KOPT-K1 (cell line): ENCODE data around the gene MAP4.

Experiments used
- H3K27ac ChIP-seq: fragments of 200-600 bp; sonication (generic); 2 replicates; pipeline ENCODE4 v1.5.1; 2016; ENCODE audit warnings: antibody characterized with exemption, mild to moderate bottlenecking, low read depth, low read length; ENCODE audit not compliant: poor library complexity, severe bottlenecking
- H3K36me3 ChIP-seq: fragments of 200-600 bp; sonication (generic); 2 replicates; pipeline ENCODE4 v1.5.1; 2017; ENCODE audit warnings: antibody characterized with exemption, mild to moderate bottlenecking, low read length, moderate library complexity; ENCODE audit not compliant: insufficient read depth
- H3K9me3 ChIP-seq: fragments of 200-600 bp; sonication (generic); 2 replicates; pipeline ENCODE4 v1.5.1; 2017; ENCODE audit warnings: antibody characterized with exemption, low read length, mild to moderate bottlenecking; ENCODE audit not compliant: insufficient read depth, poor library complexity, severe bottlenecking

MAP4 gene

GRCh38 chr3:47855461-47856383 lies 160.5 kb downstream of the MAP4 start:
- no peaks in the 10 kb centered on the region for H3K9me3 ChIP-seq
- peaks cover 79% of the 10 kb centered on the region for H3K36me3 ChIP-seq
- H3K27ac ChIP-seq = no peak overlapping the region

- Histone ChIP-seq H3K36me3 (peaks cover 83% of the 10 kb centered on the region), H3K27ac (no peak overlapping the region), H3K9me3 (no peaks in the 10 kb centered on the region)
Measured at GRCh38 chr3:47854720-47855455, 161.3 kb downstream of the MAP4 start.

GRCh38 chr3:47854267-47854666 lies 161.9 kb downstream of the MAP4 start:
- Histone ChIP-seq H3K36me3 (peaks cover 89% of the 10 kb centered on the region), H3K27ac (no peak overlapping the region), H3K9me3 (no peaks in the 10 kb centered on the region)

- Histone ChIP-seq H3K27ac (no peak overlapping the region), H3K36me3 (peaks cover 97% of the 10 kb centered on the region)
Measured at GRCh38 chr3:47852604-47853602, 163.3 kb downstream of the MAP4 start.

GRCh38 chr3:47851888-47852603 lies 164.2 kb downstream of the MAP4 start:
- peaks cover 99% of the 10 kb centered on the region for H3K36me3 ChIP-seq
- H3K27ac ChIP-seq = no peak overlapping the region
- H3K9me3 ChIP-seq = no peaks in the 10 kb centered on the region

More at GRCh38 chr3:47852604-47853602, 163.3 kb downstream of the MAP4 start:
- H3K9me3 ChIP-seq = no peaks in the 10 kb centered on the region

GRCh38 chr3:47850564-47851410 lies 165.4 kb downstream of the MAP4 start:
- Histone ChIP-seq H3K36me3 (peaks cover 99% of the 10 kb centered on the region), H3K27ac (no peak overlapping the region), H3K9me3 (no peaks in the 10 kb centered on the region)

GRCh38 chr3:47849699-47850563 lies 166.3 kb downstream of the MAP4 start:
- Histone ChIP-seq H3K27ac (no peak overlapping the region), H3K36me3 (peaks cover 99% of the 10 kb centered on the region), H3K9me3 (no peaks in the 10 kb centered on the region)

- Histone ChIP-seq H3K36me3 (peaks cover 100% of the 10 kb centered on the region), H3K9me3 (no peaks in the 10 kb centered on the region), H3K27ac (no peak overlapping the region)
Measured at GRCh38 chr3:47849186-47849698, 167.0 kb downstream of the MAP4 start.

- Histone ChIP-seq H3K9me3 (no peaks in the 10 kb centered on the region), H3K36me3 (peaks cover 100% of the 10 kb centered on the region), H3K27ac (no peak overlapping the region)
Measured at GRCh38 chr3:47848599-47849117, 167.6 kb downstream of the MAP4 start.

GRCh38 chr3:47847801-47848518 lies 168.3 kb downstream of the MAP4 start:
- Histone ChIP-seq H3K9me3 (no peaks in the 10 kb centered on the region), H3K36me3 (peaks cover 100% of the 10 kb centered on the region), H3K27ac (no peak overlapping the region)

- Histone ChIP-seq H3K27ac (no peak overlapping the region), H3K9me3 (no peaks in the 10 kb centered on the region), H3K36me3 (peaks cover 100% of the 10 kb centered on the region)
Measured at GRCh38 chr3:47847260-47847659, 169.0 kb downstream of the MAP4 start.

- peaks cover 100% of the 10 kb centered on the region for H3K36me3 ChIP-seq
- no peak overlapping the region for H3K27ac ChIP-seq
- H3K9me3 ChIP-seq = no peaks in the 10 kb centered on the region
Measured at GRCh38 chr3:47846880-47847248, 169.4 kb downstream of the MAP4 start.
